GM20000 (cell line): Measurements from ENCODE around the gene FBXO40.
"Not testable (repeated sequence)": the region's sequence is repeated elsewhere in the genome, so short reads cannot be mapped to it uniquely, and the experiment has no call there.

Experiments used
- DNase-seq: peaks from one replicate; pipeline ENCODE4 v3.0.0; 2012; ENCODE audit warnings: low spot score
- TF ChIP-seq, protein P1 (sequence below): IDR thresholded peaks from 2 replicates; pipeline ENCODE4 v1.5.1; 2012; ENCODE audit warnings: mild to moderate bottlenecking, control low read depth; ENCODE audit errors: extremely low read depth, missing control alignments

The FBXO40 gene

DNA sequence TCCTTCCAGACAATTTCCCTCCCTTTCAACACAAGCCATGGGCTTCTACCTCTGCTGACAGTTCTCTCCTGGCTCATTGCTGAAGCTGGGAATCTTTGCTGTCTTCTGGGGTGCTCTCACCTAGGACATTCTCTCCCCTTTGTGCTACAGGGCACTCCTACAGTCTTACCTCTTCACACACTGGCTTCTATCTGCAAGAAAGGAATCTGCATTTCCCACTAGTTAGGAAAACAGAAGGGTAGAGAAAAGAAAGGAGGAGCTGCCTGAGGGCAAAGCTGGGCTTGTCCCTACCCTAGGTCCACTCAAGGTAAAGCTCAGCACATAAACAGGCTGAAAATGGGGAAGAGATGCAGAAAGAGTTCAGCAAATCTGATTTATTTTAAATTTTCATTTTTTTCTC lies 31.0 kb upstream of the FBXO40 start:
- DNase-seq: no peak
- TF ChIP-seq, protein P1, sequence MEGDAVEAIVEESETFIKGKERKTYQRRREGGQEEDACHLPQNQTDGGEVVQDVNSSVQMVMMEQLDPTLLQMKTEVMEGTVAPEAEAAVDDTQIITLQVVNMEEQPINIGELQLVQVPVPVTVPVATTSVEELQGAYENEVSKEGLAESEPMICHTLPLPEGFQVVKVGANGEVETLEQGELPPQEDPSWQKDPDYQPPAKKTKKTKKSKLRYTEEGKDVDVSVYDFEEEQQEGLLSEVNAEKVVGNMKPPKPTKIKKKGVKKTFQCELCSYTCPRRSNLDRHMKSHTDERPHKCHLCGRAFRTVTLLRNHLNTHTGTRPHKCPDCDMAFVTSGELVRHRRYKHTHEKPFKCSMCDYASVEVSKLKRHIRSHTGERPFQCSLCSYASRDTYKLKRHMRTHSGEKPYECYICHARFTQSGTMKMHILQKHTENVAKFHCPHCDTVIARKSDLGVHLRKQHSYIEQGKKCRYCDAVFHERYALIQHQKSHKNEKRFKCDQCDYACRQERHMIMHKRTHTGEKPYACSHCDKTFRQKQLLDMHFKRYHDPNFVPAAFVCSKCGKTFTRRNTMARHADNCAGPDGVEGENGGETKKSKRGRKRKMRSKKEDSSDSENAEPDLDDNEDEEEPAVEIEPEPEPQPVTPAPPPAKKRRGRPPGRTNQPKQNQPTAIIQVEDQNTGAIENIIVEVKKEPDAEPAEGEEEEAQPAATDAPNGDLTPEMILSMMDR: no peak

DNA sequence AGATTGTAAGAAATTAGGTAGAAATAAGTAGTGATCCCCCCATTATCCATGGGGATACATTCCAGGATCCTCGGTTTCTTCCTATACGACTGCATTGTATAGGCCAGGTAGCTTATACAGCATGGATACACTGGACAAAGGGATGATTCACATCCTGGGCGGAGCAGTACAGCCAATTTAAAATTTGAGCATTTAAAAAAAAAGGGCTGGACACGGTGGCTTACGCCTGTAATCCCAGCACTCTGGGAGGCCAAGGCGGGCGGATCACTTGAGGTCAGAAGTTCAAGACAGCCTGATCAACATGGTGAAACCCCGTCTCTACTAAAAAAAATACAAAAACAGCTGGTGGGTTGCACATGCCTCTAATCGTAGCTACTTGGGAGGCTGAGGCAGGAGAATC lies 26.4 kb upstream of the FBXO40 start:
- TF ChIP-seq, protein P1: no peak
- DNase-seq: no peak

DNA sequence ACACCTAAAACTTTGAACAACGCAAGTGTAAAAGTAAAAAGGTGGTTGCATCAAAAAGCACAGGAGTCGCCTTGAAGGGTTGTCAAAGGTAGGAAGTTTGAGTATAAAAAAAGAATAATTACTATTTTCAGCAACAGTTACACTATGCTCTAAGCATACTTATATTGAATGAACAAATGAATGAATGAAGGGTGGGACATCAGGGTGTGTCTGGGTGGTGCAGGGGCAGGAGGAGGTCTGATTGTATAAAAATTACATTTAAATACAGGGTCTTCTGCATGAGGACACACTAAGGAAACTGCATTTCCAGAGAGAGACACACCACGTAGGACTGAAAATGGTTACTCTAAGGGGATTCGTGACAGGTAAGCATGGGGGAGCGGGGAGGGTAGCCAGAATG lies 25.5 kb upstream of the FBXO40 start, which contains the start of gene ARGFX:
TSS of gene ARGFX (plus strand) at position 301 of the 400 bp plus-strand sequence. CDS start 2,765 bp downstream, outside the sequence.
- no peak for DNase-seq
- TF ChIP-seq, protein P1: no peak

DNA sequence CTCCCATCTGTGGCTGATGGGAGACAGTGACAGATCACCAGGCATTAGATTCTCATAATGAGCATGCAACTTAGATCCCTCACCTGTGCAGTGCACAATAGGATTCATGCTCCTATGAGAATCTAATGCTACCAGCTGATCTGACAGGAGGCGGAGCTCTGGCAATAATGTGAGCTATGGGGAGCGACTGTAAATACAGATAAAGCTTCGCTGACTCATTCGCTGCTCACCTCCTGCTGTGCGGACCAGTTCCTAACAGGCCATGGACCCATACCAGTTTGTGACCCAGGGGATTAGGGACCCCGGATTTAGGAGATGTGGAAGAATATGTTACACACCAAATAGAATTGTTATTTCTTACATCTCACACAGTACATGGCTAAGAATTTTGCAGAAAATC lies 18.7 kb upstream of the FBXO40 start:
- DNase-seq: no peak

DNA sequence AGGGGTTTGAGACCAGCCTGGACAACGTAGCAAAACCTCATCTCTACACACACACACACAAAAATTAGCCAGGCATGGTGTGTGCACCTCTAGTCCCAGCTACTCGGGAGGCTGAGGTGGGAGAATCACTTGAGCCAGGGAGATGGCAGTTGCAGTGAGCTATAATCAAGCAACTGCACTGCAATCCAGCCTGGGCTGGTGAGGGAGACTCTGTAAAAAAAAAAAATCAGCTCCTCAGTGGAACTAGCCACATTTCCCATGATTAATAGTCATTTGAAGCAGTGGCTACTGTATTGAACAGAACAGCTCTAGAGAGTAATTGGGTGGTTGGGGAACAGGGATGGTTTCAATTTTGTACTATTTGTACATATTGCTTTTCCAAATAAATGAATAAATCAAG lies 11.5 kb upstream of the FBXO40 start:
- TF ChIP-seq, protein P1: no peak
- no peak for DNase-seq

More for the DNA sequence above, 18.7 kb upstream of the FBXO40 start:
- TF ChIP-seq, protein P1: no peak

DNA sequence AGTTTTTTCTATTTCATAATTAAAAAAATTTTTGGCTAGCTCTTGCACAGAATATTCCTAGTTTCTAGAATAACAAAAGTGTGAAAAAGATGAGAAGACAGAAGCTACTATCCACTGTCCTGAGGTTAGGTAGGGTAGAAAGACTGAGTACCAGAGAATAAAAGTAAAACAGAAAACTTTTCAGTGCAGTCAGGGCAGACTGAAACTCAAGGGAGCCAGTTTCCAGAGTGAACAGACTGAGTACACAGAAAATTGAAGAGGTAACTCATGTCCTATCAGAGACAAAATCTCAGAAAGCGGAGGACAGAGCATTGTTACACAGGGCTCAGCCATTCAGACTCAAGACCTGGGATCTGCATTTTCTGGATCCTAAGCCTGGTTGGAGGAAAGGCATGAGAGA lies 8.8 kb upstream of the FBXO40 start:
- TF ChIP-seq, protein P1: no peak

DNA sequence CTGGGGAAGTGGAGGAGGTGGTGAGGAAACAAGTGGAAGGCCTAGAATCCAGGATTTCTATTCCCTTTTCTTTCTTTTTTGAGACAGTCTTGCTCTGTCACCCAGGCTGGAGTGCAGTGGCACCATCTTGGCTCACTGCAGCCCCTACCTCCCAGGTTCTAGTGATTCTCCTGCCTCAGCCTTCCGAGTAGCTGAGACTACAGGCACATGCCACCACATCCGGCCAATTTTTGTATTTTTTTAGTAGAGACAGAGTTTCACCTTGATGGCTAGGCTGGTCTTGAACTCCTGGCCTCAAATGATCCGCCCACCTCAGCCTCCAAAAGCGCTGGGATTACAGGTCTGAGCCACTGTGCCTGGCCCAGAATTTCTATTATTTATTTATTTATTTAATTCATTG lies 627 bp downstream of the FBXO40 start:
- not testable (repeated sequence) for DNase-seq

More for the DNA sequence above, 8.8 kb upstream of the FBXO40 start:
- DNase-seq: no peak

DNA sequence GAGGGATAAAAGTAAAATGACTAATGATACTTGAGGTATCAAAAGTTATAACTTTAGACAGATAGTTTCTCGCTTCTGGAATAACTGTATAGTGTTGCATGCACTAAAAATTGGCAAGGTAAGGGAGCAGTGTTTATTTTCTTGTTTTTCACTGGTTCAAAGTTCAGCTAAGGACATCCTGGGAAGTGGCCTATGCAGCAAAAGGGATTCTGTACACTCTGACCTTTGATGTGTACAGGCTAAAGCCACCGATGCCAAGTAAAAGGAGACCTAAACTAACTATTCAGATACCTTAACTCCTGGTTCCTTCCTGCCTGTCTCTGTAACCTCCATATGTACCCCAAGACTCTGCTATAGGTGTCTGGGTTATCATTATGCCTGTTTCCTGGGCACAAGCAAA lies 1.7 kb downstream of the FBXO40 start:
- no peak for DNase-seq
- TF ChIP-seq, protein P1: no peak
